Brain microvascular endothelial cell (primary cell): ENCODE results near the gene CHKB.

Experiments used
- DNase-seq: peaks from one replicate; pipeline ENCODE4 v3.0.0-alpha.2; 2020
- H3K27ac ChIP-seq: fragments of 250-450 bp; sonication (Bioruptor Pico); 2 replicates; pipeline ENCODE4 v1.5.1; 2020; ENCODE audit warnings: mild to moderate bottlenecking, moderate library complexity
- H3K27me3 ChIP-seq: fragments of 250-450 bp; sonication (Bioruptor Pico); replicated peaks from 2 replicates; pipeline ENCODE4 v1.5.1; 2020; ENCODE audit warnings: mild to moderate bottlenecking
- H3K36me3 ChIP-seq: fragments of 250-450 bp; sonication (Bioruptor Pico); replicated peaks from 2 replicates; pipeline ENCODE4 v1.5.1; 2020; ENCODE audit warnings: mild to moderate bottlenecking
- H3K4me3 ChIP-seq: 2 replicates; pipeline ENCODE4 v1.5.1; 2011; ENCODE audit warnings: low read depth, mild to moderate bottlenecking, control low read depth, low read length, moderate library complexity
- CTCF ChIP-seq: IDR thresholded peaks from 2 replicates; pipeline ENCODE4 v1.5.1; 2011; ENCODE audit warnings: low read depth, mild to moderate bottlenecking, moderate library complexity, low read length, control low read depth, inconsistent platforms; ENCODE audit errors: missing control alignments
- in situ Hi-C: cut with HindIII; loops from 2 replicates; pipeline ENCODE4 v1.10.0; 2017; ENCODE audit warnings: low sequenced_read_pairs, low pct_ligation_motif_present

CHKB gene

DNA sequence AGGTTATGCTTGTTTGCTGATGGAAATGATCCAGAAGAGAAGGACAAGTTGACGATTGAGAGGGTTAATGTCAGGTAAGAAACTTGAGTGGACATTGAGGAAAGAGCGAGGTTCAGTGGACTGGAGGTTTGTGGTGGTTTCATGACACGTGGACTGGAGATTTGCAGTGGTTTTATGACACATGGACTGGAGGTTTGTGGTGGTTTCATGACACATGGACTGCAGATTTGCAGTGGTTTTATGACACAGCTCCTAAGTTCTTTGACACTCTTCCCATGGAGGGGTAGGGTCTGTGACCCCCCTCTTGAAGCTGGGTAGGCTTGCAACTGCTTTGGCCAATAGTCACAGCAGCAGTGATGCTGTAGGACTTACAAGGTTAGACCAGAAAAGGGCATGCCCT, 12.5 kb upstream of the CHKB start:
- Histone ChIP-seq H3K4me3 (no peak overlapping the region), H3K27me3 (peaks cover 4% of the 10 kb centered on the region), H3K27ac (no peak overlapping the region), H3K36me3 (no peaks in the 10 kb centered on the region)
- in situ Hi-C loops, result no loop called here
- no peak for TF ChIP-seq CTCF
- DNase-seq, result no peak

GRCh38 chr22:50587407-50587806, 4.8 kb upstream of the CHKB start:
- Histone ChIP-seq H3K27me3 (no peaks in the 10 kb centered on the region), H3K36me3 (no peaks in the 10 kb centered on the region), H3K4me3 (no peak overlapping the region), H3K27ac (no peak overlapping the region)
- no peak for TF ChIP-seq CTCF
- DNase-seq, result no peak
- in situ Hi-C loops, result no loop called here

GRCh38 chr22:50586416-50586815, 3.8 kb upstream of the CHKB start:
- no peaks in the 10 kb centered on the region for H3K36me3 ChIP-seq
- no peak overlapping the region for H3K4me3 ChIP-seq
- no peaks in the 10 kb centered on the region for H3K27me3 ChIP-seq
- no peak for DNase-seq
- no peak for TF ChIP-seq CTCF
- no peak overlapping the region for H3K27ac ChIP-seq
- in situ Hi-C loops, result no loop called here

DNA sequence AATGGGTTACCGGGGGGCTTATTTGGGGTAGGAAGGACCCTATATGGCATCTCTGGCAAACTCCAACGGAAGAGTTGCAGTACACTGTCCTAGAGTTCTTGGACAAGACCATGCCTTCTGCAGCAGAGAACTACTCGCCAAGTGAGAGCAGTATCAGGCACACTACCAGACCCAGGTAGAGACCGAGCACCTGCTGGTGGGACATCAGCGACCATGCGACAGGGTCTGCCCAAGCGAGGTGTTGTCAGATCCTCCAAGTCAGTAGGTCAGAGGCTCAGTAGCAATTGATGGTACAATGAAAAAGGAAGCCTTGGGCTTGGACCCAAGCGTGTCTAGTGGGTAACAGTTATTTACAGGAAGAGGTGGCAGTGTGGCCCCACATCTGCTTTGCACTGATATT, 3.1 kb upstream of the CHKB start:
- Histone ChIP-seq H3K4me3 (no peak overlapping the region), H3K27me3 (no peaks in the 10 kb centered on the region), H3K27ac (no peak overlapping the region), H3K36me3 (no peaks in the 10 kb centered on the region)
- DNase-seq, result no peak
- no peak for TF ChIP-seq CTCF
- in situ Hi-C loops, result no loop called here

- no peak overlapping the region for H3K27ac ChIP-seq
These were observed 2.6 kb upstream of the CHKB start for GRCh38 chr22:50585238-50585637.

More at GRCh38 chr22:50585238-50585637, 2.6 kb upstream of the CHKB start:
- TF ChIP-seq CTCF, result no peak
- Histone ChIP-seq H3K36me3 (no peaks in the 10 kb centered on the region), H3K27me3 (no peaks in the 10 kb centered on the region), H3K4me3 (no peak overlapping the region)
- in situ Hi-C loops, result no loop called here
- DNase-seq, result no peak
